Epidermal melanocyte (primary cell): Measurements from ENCODE around the gene EMC7.
"Not testable (repeated sequence)": the region's sequence is repeated elsewhere in the genome, so short reads cannot be mapped to it uniquely, and the experiment has no call there.

Experiments used
- DNase-seq: peaks from one replicate; pipeline ENCODE4 v3.0.0; 2011; ENCODE audit warnings: low spot score; ENCODE audit not compliant: insufficient read length

EMC7 gene

DNA sequence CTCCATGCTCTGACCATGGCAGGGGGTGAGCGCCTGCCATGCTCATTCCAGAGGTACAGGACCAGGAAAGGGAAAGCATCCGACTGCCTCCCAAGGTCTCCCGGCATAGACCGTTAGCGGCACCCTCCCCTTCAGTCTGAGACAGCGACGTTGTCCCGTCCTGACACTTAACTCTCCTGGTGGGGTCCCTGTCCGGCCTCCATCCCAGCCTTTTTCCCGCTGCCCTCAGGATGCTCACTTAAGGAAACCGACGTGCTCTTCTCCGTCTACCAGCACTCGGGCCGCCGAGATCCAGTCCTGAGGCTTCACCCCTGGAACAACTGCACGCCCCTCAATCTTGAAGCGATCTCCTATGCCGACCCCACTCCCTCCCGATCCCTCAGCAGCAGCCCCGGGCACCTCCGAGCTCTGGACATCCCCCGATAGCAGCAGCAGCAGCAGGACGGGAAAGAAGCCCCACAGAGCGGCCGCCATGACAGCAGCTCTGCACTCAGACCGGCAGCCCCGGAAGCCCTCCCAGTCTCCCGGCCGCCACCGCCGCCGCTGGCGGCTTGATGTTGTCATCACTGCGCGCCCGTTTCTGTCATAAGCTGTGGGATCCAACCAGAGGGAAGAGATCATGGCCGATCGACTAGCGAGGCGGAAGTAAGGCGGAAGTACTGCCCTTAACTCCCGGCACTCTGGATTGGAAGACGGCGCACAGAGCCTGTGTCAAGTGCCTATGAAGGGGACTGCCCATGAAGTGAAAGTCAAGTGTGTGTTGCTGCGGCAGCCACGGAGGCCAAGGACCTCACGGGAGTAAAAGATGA lies at the start of gene EMC7, which contains the start of gene PGBD4:
TSS of gene EMC7 (minus strand) at position 497 of the 809 bp plus-strand sequence. CDS start at position 474, 23 bp downstream.
TSS of gene PGBD4 (plus strand) at position 718 of the 809 bp plus-strand sequence. CDS start 449 bp downstream, outside the sequence.
- DNase-seq: peak; percentile 87

DNA sequence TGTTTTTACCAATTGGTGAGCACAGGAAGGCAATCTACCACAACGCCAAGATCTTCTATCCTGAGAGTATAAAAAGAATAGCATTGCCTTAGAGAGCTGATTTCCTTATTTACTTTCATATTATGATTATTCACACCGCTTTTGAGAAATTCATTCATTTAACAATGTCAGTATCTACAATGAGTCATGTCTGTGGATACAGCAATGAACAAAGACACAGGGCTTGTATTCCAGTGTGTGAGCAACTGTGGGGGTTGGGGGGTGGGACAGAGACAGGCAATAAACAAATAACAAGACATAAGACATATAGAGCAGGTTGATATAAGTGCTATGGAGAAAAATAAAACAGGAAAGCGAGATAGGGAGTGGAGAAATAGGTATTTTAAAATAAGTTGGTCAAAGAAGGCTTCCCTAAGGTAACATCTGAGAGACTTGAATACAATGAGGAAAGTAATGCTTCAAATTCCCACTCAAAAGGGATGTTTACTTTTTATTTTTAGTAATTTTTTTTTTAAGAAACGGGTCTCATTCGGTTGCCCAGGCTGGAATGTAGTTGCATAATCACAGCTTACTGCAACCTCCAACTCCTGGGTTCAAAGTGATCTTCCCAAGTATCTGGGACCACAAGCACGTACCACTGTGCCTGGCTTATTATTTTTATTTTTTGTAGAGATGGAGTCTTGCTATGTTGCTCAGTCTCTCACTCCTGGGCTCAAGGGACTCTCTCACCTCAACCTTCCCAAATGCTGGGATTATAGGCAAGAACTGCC lies 45.9 kb upstream of the EMC7 start:
- DNase-seq: no peak

DNA sequence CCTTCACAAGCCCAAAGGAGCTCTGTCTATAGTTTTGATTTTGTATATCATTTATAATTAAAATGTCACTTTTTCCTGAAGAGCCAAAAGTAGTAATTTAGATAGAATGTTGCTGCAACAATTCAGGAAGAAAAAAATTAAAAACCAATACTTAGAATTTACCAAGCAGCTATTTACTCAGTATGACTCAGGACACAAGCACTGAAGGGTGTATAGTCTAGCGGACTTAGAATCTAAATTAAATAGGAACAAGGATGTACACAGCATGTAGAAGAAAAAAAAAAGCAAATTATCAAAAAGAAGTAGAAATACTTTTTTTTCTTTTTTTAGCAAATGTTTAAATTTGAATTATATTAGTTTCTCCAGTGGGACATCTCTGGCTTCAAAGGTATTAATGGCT lies 31.8 kb upstream of the EMC7 start:
- DNase-seq: no peak

DNA sequence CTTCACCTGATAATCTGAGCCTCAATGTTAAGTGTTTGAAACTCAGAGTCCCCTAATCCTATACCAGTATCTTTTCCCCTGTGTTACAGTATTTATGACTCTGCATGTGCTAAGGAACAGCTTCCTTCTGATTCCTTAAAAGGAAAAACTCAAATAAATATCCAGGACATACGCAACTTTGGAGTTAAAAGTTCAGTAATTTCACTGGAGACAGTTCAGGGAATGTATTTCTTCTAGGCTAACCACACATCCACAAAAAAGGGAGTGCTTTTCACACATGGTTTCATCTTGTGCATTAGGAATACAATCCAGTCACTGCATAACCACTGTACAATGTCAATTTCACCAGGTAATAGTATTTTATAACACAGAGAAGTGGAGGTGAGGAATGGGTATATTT lies 31.2 kb upstream of the EMC7 start:
- no peak for DNase-seq

DNA sequence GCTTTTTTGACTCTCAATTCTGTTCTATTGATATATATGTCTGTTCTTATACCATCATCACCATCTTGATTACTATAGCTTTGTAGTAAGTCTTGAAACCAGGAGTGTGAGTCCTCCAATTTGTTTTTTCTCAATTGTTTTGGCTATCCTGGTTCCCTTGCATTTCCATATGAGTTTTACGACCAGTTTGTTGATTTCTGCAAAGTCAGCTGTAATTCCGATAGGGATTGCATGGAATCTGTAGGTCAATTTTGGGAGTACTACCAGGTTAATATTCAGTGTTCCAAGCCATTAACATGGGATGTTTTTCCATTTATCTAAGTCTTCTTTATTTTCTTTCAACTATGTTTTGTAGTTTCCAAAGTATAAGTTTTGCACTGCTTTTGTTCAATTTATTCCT lies 27.2 kb upstream of the EMC7 start:
- no peak for DNase-seq

DNA sequence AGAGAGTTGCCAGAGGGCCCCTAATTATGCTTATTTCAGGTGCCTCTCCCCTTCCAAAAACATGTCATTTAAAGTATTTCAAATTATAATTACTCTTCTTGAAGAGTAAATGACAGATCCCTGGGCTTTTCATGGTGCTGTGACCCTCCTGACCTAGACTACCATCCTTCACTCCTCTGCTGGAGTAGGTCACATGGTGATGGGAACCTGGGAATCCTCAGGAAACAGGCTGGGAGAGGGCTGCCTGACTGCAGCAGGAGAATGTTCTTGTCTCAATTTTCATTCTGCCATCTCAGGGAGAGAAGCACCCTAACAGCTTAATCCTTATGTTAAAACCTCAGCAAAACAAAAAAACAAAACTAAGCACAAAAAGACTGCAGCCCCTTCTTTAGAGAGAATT lies 24.9 kb upstream of the EMC7 start:
- DNase-seq: no peak

DNA sequence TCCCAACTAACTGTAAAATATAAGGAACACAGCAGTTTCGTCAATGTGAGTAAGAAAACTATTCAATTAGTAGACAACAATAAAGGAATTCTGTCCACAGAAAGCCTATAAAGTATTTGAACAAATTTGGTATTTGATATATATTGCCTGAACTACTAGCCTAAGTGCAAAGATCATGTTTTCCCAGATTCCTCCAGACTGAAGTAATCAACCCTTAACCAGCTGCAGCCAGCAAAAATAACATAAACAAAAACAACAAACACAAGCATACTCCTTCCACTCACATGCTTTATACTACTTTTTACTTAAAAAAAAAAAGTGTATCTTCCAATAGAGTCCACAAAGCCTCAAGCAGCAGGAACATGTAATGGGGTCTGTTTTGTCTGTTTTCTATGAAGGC lies 24.3 kb upstream of the EMC7 start:
- no peak for DNase-seq

DNA sequence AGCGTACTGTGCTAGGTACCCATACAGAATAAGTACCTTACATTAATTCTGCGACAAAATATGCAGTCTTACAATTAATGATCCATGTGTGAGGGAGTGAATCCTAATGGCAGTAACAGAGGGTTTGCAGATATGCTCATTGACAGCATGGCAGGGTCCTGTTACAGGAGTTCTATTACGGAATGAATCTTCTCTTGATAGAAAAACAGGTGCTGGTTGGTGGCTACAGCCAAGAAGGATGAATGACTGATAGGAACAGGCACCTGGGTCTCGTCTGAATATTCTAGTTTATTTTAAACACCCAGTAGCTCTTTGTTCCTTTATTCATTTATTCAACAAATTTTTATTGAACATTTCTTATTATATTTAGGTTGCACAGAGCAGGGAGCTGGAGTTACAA lies 23.0 kb upstream of the EMC7 start:
- DNase-seq: no peak

DNA sequence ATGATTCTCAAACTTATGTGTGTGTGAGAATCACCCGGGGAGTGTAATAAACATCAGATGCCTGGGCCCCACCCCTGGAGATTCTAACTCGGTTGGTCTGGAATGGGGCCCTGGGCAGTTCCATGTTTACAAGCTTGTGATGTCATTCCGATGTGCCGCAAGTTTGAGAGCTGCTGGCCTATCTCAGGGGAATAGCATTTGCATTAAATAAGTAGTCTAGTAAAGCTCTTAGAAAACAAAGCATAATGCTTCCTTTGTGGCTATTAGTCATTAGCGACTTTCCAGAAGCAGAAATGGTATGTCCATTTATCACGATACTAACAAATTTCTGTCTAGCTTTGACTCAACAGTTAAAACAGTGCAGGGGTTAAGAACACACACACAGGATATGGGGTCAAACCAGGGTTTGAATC lies 21.1 kb upstream of the EMC7 start:
- peak; percentile 63 for DNase-seq

DNA sequence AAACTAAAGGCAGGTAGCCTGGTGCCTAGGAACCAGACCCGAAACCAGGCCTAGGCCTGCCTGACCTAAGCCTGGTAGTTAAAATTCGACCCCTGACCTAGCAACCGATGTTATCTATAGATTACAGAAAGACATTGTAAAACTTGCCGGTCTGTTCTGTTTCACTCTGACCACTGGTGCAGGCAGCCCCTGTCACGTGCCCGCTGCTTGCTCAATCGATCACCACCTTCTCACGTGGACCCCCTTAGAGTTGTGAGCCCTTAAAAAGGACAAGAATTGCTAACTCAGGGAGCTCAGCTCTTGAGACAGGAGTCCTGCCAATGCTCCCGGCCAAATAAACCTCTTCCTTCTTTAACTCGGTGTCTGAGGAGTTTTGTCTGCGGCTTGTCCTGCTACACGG lies 20.1 kb upstream of the EMC7 start:
- DNase-seq: not testable (repeated sequence)

DNA sequence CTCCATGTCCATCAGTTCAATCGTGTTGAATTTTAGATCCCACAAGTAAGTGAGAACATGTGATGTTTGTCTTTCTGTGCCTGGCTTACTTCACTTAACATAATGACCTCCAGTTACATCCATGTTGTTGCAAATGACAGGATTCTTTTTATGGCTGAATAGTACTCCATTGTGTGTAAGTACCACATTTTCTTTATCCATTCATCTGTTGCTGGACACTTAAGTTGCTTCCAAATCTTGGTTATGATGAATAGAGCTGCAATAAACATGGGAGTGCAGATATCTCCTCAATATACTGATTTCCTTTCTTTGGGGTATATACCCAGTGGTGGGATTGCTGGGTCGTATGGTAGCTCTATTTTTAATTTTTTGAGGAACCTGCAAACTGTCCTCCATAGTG lies 18.8 kb upstream of the EMC7 start:
- DNase-seq: not testable (repeated sequence)

DNA sequence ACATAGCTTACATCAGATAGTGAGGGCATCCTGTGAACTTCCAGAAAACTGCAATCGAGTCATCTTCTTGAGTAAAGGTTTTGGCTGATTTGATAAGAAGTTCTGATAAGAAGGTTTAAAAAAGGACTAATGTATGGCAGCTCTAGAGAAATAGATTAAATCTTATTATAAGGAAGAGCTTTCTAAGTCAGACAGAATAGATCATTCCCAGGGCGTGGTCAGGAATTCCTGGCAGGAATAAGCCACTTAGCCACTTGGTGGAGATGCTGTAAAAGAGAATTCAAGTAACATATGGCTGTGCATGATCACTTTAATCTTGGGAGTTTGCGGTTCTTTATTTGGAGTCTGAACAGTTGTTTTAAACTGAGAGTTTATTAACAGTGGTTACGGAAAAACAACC lies 17.6 kb upstream of the EMC7 start:
- no peak for DNase-seq

DNA sequence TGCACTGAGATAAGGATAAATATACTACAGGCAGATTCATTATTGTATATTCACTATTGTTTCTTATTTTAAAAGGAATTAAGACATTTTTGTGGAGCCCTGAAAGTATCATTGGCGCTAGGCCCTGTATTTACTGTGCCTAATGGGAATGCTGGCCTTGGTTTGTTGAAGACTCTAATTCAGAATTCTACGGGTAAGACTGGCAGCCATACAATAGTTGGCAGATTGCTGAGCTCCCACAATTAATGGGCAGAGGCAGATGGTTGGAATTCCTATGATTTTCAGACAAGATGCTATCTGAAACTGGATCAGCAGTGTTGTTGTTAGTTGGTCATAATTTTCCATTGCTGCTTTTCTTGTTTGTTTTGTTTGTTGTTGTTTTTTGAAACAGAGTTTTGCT lies 15.0 kb upstream of the EMC7 start:
- no peak for DNase-seq

DNA sequence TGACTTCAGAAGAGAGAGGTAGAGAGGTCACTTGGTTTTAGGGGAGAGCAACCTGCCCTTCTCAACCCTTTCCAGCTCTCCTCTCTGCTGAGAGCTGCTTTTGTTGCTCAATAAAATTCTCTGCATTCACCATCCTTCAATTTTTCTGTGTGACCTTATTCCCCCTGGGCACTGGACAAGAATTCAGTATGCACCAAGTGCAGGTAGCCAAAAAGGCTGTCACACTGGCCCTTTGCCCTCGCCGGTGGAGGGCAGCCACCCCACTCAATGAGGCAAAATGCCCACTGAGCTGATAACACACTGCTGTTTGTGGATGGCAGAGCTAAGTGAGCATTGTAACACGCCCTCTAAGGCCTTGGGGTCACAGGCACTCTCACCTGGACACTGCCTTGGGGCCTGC lies 13.1 kb upstream of the EMC7 start:
- no peak for DNase-seq

DNA sequence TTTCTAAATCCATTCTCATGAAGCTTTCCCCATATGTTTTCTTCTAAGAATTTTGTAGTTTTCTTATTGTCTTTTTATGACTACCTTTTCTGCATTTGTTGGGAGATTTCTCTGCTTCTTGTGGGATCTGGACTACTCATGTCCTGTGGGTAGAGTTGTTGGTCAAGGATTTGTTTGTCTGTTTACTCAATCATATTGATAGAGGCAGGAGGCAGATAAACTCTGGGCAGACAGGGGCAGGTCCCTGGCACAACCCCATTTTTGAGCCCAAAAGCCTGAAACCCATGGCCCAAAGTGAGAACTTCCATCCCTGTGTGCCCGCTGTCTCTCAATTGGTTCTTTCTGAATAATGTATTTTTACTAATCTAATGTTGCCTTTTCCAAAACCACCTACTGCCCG lies 12.6 kb upstream of the EMC7 start:
- DNase-seq: no peak

DNA sequence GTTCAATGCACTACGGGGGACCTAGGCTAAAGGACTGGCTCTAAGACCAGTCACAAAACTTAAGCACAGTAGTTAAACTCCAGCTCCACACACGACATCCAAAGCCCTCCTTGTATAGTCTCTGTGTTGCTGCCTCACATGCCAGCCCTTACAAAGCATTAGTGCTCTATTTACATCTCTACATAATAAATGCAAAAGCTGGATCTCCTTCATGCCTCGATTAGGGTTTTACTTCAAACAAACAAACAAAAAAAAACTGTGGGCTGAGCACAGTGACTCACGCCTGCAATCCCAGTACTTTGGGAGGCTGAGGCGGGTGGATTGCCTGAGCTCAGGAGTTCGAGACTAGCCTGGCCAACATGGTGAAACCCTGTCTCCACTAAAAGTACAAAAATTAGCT lies 9.8 kb upstream of the EMC7 start:
- DNase-seq: no peak

DNA sequence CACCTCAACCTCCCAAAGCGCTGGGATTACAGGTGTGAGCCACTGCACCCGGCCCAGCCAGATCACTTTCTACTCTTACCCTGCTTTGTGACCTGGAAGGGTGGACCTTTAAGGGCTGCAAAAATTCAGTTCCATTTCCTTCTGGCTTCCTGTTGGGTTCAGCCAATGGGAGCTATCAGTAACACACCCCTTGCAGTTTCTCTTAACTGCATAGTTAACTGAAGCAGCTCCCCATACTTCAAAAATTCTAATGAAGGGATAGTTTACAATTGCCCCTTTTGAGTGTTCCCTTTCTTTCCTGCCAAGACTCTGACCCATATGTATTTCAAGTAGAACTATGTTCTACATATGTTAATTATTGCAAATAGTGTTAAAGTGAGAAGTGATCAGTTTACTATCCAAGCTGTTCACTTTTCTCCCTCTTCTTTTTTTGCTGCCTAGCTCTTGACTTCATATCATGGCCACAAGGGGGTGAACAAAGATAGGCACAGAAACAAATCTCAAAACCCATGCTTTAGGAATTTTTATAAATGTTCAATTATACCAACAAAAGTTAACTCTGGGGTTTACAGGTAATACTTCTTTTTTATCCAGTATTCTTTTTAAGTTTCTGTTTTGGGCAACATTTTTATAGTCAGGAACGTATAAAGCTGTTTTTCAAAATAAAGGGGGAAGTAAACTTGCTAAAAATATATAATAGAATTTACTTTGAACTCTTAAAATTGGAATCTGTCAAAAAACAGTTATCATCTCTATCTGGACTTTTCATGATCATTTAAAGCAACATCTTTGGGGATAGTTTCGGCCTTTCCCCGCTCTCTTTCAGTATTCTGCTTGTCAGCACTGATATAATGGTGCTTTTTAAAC lies 8.4 kb upstream of the EMC7 start:
- no peak for DNase-seq

DNA sequence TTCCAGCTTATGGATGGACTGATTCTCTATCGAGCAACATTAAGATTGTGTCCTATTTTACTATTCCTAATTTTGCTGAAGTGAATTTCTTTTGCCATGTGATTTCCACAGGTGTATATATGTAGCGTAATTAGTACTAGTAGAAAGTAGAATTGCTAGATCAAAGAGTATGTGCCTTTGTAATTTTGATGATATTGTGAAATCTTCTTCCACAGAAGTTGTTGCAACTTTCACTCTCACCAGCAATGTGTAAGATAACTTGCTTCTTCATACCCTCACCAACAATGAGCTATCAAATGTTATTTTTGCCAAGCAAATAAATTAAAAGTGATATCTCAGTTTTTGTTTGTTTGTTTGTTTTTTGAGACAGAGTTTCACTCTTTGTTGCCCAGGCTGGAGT lies 5.7 kb upstream of the EMC7 start:
- DNase-seq: no peak

DNA sequence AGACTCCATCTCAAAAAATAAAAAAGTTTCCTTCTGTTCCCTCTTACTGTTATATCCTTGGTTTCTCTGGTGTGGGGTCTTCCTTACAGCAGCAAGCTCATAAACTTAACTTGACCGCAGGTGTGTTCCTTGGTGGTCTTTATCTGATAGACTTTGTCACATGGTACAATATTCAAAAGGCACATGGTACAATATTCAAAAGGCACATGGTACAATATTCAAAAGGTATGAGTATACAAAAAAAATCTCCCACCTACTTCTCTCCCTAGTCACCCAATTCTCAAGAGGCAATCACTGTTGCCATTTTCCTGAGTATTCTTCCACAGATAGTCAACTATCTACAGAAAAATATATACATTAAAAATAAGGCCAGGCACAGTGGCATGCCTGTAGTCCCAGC lies 4.8 kb upstream of the EMC7 start:
- DNase-seq: no peak

DNA sequence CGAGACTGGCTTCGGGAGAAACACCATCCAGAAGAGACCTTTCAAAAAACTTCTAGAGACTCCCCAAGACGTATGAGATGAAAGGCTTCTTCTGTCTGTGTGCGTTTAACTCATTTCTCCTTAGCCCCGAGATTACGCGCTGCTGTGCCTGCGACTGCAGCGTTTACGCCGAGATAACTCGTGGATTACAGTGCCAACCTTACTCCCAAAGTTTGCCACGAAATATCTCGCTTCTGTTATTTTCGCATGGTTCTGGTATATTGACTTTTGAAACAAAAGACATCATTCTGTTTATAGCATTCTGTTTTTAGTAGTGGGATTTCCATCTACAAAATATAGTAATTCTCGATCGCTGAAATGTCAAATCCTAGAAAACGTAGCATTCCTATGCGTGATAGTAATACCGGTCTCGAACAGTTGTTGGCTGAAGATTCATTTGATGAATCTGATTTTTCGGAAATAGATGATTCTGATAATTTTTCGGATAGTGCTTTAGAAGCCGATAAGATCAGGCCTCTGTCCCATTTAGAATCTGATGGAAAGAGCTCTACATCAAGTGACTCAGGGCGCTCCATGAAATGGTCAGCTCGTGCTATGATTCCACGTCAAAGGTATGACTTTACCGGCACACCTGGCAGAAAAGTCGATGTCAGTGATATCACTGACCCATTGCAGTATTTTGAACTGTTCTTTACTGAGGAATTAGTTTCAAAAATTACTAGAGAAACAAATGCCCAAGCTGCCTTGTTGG lies 688 bp upstream of the EMC7 start:
- DNase-seq: no peak

DNA sequence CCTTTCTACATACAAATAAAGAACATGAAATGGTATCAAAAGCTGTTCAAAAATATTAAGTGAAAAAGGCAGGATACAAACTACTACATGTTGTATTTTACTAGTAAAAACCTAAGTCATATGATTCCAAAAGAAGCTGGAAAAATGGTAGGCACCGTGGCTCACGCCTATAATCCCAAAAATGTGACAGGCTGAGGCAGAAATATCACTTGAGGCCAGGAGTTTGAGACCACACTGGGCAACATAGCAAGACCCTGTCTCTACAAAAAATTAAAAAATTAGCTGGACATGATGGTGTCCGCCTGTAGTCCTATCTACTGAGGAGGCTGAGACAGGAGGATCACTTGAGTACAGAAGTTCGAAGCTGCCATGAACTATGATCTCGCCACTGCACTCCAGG lies 1.7 kb downstream of the EMC7 start:
- DNase-seq: no peak
